B cell (primary cell): ENCODE results near the gene FAM229B. TPM values are rescaled to one million over a fixed set of nuclear protein-coding genes. Genes with fewer than 3 reads are reported as not detected.

ENCODE experiments used
- ATAC-seq: fragments of 200-7000 bp; cut with Tn5 transposase; one replicate; pipeline ENCODE4 v1.10.0; 2021; ENCODE audit warnings: low read depth, mild to moderate bottlenecking, moderate number of reproducible peaks, moderate library complexity
- CTCF ChIA-PET: fragments of 350-600 bp; sonication (Branson Sonifier 250); formaldehyde crosslinking; loops from one replicate; lab custom pipeline; 2021; ENCODE audit warnings: antibody characterized with exemption, inconsistent platforms; lab: Charles Lee
- POLR2A ChIA-PET: fragments of 350-600 bp; sonication (Branson Sonifier 250); formaldehyde crosslinking; loops from one replicate; lab custom pipeline; 2021; ENCODE audit warnings: antibody characterized with exemption; lab: Charles Lee
- DNase-seq: peaks from one replicate; pipeline ENCODE4 v3.0.0; 2013
- H2AFZ ChIP-seq: 2 replicates; pipeline ENCODE4 v1.6.1; 2012; ENCODE audit warnings: mild to moderate bottlenecking, low read depth, low read length; ENCODE audit not compliant: insufficient read depth, poor library complexity, severe bottlenecking
- H3K27ac ChIP-seq, 2 donors: 1 replicate in 1 of 2; 2 replicates in 1 of 2; pipeline ENCODE4 v1.5.1; 2012 to 2013; ENCODE audit warnings: low read length in 2 of 2, mild to moderate bottlenecking in 2 of 2, moderate library complexity in 1 of 2
- H3K27me3 ChIP-seq, 4 experiments: fragments of 200-600 bp in 1 of 4; sonication (generic) in 1 of 4; replicated peaks in 1 of 4; 1 replicate in 2 of 4; 2 replicates in 2 of 4; pipeline versions ENCODE4 v1.6.1 to v1.7.0; 2013 to 2016; ENCODE audit warnings: low read length in 3 of 4, mild to moderate bottlenecking in 2 of 4, mixed read lengths in 1 of 4, moderate library complexity in 1 of 4; ENCODE audit not compliant: insufficient read depth in 4 of 4, control insufficient read depth in 3 of 4; ENCODE audit errors: control extremely low read depth in 1 of 4
- H3K36me3 ChIP-seq, 2 experiments: replicated peaks in 1 of 2; 1 replicate in 1 of 2; 2 replicates in 1 of 2; pipeline versions ENCODE4 v1.6.1 to v1.7.1; 2013; ENCODE audit warnings: low read length in 1 of 2; ENCODE audit not compliant: insufficient read depth in 2 of 2, control insufficient read depth in 1 of 2; ENCODE audit errors: control extremely low read depth in 1 of 2, extremely low read depth in 1 of 2
- H3K4me1 ChIP-seq, 2 donors: fragments of 200-600 bp in 1 of 2; sonication (generic) in 1 of 2; 1 replicate in 1 of 2; 2 replicates in 1 of 2; pipeline versions ENCODE4 v1.5.1 to v1.6.1; 2013 to 2017; ENCODE audit warnings: low read length in 2 of 2; ENCODE audit not compliant: control insufficient read depth in 2 of 2, insufficient read depth in 2 of 2
- H3K4me2 ChIP-seq: replicated peaks from 2 replicates; pipeline ENCODE3; 2012; ENCODE audit warnings: mild to moderate bottlenecking, low read depth, low read length; ENCODE audit not compliant: poor library complexity, severe bottlenecking
- H3K4me3 ChIP-seq, 5 experiments: fragments of 200-600 bp in 1 of 5; sonication (generic) in 1 of 5; 1 replicate in 3 of 5; 2 replicates in 2 of 5; pipeline versions ENCODE4 v1.5.1 to v1.7.0; 2011 to 2016; ENCODE audit warnings: low read length in 4 of 5, mild to moderate bottlenecking in 4 of 5, low read depth in 2 of 5, control low read depth in 1 of 5, moderate library complexity in 1 of 5; ENCODE audit not compliant: insufficient read depth in 1 of 5; ENCODE audit errors: control extremely low read depth in 1 of 5, extremely low read depth in 1 of 5
- H3K79me2 ChIP-seq: fragments of 200-600 bp; sonication (generic); one replicate; pipeline ENCODE4 v1.6.0; 2016; ENCODE audit warnings: low read length; ENCODE audit not compliant: control insufficient read depth, insufficient read depth
- H3K9ac ChIP-seq: fragments of 200-600 bp; sonication (generic); 2 replicates; pipeline ENCODE4 v1.6.1; 2017; ENCODE audit warnings: mild to moderate bottlenecking, low read length, moderate library complexity
- H3K9me3 ChIP-seq, 3 donors: one replicate each; pipeline versions ENCODE4 v1.6.1 to v1.7.1; 2013; ENCODE audit warnings: low read length in 2 of 3; ENCODE audit not compliant: control insufficient read depth in 2 of 3, insufficient read depth in 1 of 3; ENCODE audit errors: control extremely low read depth in 1 of 3
- H4K20me1 ChIP-seq: 2 replicates; pipeline ENCODE4 v1.6.0; 2012; ENCODE audit warnings: mild to moderate bottlenecking, low read length; ENCODE audit not compliant: insufficient read depth, control insufficient read depth, poor library complexity, severe bottlenecking
- H3K27ac Mint-ChIP-seq: one replicate; pipeline ENCODE4 v1.8.0; 2021; ENCODE audit warnings: mixed read lengths
- H3K27me3 Mint-ChIP-seq: one replicate; pipeline ENCODE4 v1.8.0; 2021; ENCODE audit warnings: mixed read lengths
- H3K4me1 Mint-ChIP-seq: one replicate; pipeline ENCODE4 v1.8.0; 2021; ENCODE audit warnings: mixed read lengths
- H3K4me3 Mint-ChIP-seq: one replicate; pipeline ENCODE4 v1.8.0; 2021; ENCODE audit warnings: mixed read lengths
- H3K9me3 Mint-ChIP-seq: one replicate; pipeline ENCODE4 v1.8.0; 2022; ENCODE audit warnings: mixed read lengths; ENCODE audit not compliant: insufficient read depth
- EZH2 ChIP-seq: IDR thresholded peaks from 2 replicates; pipeline ENCODE4 v1.6.1; 2012; ENCODE audit warnings: borderline replicate concordance, low read depth, mild to moderate bottlenecking, moderate library complexity, low read length; ENCODE audit not compliant: insufficient read depth, poor library complexity, severe bottlenecking
- WGBS: methylation state at CpG from one replicate; pipeline ENCODE4 v1.1.5; 2013; ENCODE audit warnings: missing lambda C conversion rate; ENCODE audit not compliant: insufficient coverage; 5-methylcytosine and 5-hydroxymethylcytosine counted together
- intact Hi-C: fragments of 100-400 bp; cut with micrococcal nuclease; formaldehyde crosslinking; loops from one replicate; pipeline ENCODE4 v1.10.0; 2022
- polyA plus RNA-seq: library from polyadenylated mRNA; depleted of rRNA; stranded (reverse); fragments of >200 nt; gene quantifications from 2 replicates; pipeline ENCODE4 v1.2.3, GENCODE V29; 2012
- total RNA-seq, 2 donors: library from RNA; stranded (reverse); fragments of 120-200 nt in 1 of 2; gene quantifications; 1 replicate in 1 of 2; 2 replicates in 1 of 2; pipeline versions ENCODE4 v1.2.3 to v1.2.4, GENCODE V29; 2013 to 2022
- TF ChIP-seq, protein P1 (sequence below): fragments of 200-600 bp; IDR thresholded peaks from one replicate; pipeline ENCODE4 v1.8.0; 2022; ENCODE audit warnings: antibody characterized with exemption, mild to moderate bottlenecking

FAM229B gene
- total and polyA plus RNA-seq, 2 donors (not counting 1 experiment from before 2014, with no cell fraction given) = 1.3 to 4.4 TPM

DNA sequence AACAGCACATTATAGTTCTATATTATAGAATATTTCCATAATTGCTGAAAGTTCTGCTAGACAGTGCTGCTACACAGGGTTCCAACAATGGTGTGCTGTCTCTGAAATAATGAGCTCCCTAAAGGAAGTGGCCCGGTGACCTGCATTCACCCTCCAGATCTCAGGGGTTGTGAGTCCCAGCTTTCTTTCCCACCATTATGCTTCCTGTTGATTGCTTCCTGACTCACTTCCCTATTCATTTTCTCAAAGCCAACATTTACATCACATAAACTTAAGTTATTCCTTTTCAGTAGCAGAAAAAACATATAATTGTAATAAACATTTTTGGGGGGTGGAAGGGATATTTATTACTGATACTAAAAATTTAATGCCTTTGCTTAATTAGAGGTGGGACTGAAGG is 46.4 kb upstream of the FAM229B start:
- no peaks in the 10 kb centered on the region for H3K79me2 ChIP-seq
- no peak overlapping the region for H2AFZ ChIP-seq
- no peak for TF ChIP-seq EZH2
- TF ChIP-seq, protein P1, sequence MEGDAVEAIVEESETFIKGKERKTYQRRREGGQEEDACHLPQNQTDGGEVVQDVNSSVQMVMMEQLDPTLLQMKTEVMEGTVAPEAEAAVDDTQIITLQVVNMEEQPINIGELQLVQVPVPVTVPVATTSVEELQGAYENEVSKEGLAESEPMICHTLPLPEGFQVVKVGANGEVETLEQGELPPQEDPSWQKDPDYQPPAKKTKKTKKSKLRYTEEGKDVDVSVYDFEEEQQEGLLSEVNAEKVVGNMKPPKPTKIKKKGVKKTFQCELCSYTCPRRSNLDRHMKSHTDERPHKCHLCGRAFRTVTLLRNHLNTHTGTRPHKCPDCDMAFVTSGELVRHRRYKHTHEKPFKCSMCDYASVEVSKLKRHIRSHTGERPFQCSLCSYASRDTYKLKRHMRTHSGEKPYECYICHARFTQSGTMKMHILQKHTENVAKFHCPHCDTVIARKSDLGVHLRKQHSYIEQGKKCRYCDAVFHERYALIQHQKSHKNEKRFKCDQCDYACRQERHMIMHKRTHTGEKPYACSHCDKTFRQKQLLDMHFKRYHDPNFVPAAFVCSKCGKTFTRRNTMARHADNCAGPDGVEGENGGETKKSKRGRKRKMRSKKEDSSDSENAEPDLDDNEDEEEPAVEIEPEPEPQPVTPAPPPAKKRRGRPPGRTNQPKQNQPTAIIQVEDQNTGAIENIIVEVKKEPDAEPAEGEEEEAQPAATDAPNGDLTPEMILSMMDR = no peak
- no peak overlapping the region for H3K4me2 ChIP-seq
- no peaks in the 10 kb centered on the region for H4K20me1 ChIP-seq
- POLR2A ChIA-PET = no interaction called here
- no peaks in the 10 kb centered on the region for H3K9me3 Mint-ChIP-seq
- peaks cover 4% of the 10 kb centered on the region for H3K4me1 Mint-ChIP-seq
- WGBS = 50% methylated on average over 1 of the region's 1 CpG
- H3K27me3 Mint-ChIP-seq = peaks cover 5% of the 10 kb centered on the region
- no peak overlapping the region for H3K9ac ChIP-seq
- CTCF ChIA-PET = interaction anchor here (0.5 to 5.3 kb wide), 8 partner anchors 9 to 982 kb away, joined by 3 to 86 read pairs (median 4); a partner anchor contains a TSS
- intact Hi-C loops = loop anchor here (5.0 kb wide), 1 partner anchor 1514 kb away; no protein-coding TSS in a partner anchor
- no peaks in the 10 kb centered on the region for H3K27me3 ChIP-seq
- H3K9me3 ChIP-seq = no peaks in the 10 kb centered on the region
- ATAC-seq (no peak), DNase-seq (no peak)
- H3K4me3 ChIP-seq = no peak overlapping the region
- peaks cover 0 to 3% of the 10 kb centered on the region in 2 donors for H3K4me1 ChIP-seq
- H3K4me3 Mint-ChIP-seq = no peak overlapping the region
- no peaks in the 10 kb centered on the region for H3K36me3 ChIP-seq
- no peak overlapping the region for H3K27ac Mint-ChIP-seq
- H3K27ac ChIP-seq = no peak overlapping the region

DNA sequence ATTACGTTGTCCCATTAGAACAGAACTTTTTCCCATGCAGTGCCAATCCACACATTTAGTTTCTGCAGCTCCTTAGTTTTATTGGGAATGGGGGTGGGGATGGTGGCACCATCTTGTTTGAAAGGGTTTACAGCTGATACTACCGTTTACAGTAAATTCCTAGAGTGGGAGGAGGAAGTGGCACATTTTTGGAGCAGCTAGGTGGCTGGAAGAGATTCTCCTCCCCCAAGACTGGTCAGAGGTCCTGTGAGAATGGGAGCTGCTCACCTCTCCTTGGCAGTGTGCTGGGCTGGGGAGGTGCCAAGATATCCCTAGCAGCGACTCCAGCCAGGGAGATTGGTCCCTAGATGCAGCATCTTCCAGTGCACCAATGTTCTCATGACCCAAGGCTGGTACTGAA is 45.9 kb upstream of the FAM229B start:
- no peak for ATAC-seq
- Histone ChIP-seq H3K27me3 (no peaks in the 10 kb centered on the region), H3K79me2 (no peaks in the 10 kb centered on the region), H4K20me1 (no peaks in the 10 kb centered on the region), H3K9ac (no peak overlapping the region), H2AFZ (no peak overlapping the region), H3K4me1 (peaks cover 0 to 3% of the 10 kb centered on the region in 2 donors), H3K27ac (no peak overlapping the region), H3K36me3 (no peaks in the 10 kb centered on the region), H3K4me3 (no peak overlapping the region), H3K9me3 (no peaks in the 10 kb centered on the region), H3K4me2 (no peak overlapping the region)
- H3K27me3 Mint-ChIP-seq = peaks cover 5% of the 10 kb centered on the region
- H3K4me1 Mint-ChIP-seq = peaks cover 4% of the 10 kb centered on the region
- intact Hi-C loops = loop anchor here (5.0 kb wide), 1 partner anchor 1514 kb away; no protein-coding TSS in a partner anchor
- no peak for TF ChIP-seq EZH2
- TF ChIP-seq, protein P1 = no peak
- peak overlapping the region; percentile 45 for H3K4me3 Mint-ChIP-seq
- ChIA-PET POLR2A (no interaction called here), CTCF (interaction anchor here (0.7 to 5.3 kb wide), 9 partner anchors 9 to 1513 kb away, joined by 3 to 86 read pairs (median 4); partner anchors contain the start of genes FAM229B and TUBE1)
- no peaks in the 10 kb centered on the region for H3K9me3 Mint-ChIP-seq
- H3K27ac Mint-ChIP-seq = no peak overlapping the region
- DNase-seq = no peak
- WGBS = 92% methylated on average over 2 of the region's 3 CpGs
